Measurements from ENCODE around the gene SLC11A1.

GRCh38 chr2:218391202-218391601 lies 9.1 kb downstream of the SLC11A1 start:
- TF ChIP-seq CTCF (IDR thresholded peaks at IDR 0.05; ENCODE audit: poor library complexity) = no peak
- no peak for TF ChIP-seq EZH2 (IDR thresholded peaks at IDR 0.05; ENCODE audit: borderline replicate concordance)
